GM23248 (cell line): ENCODE data around the gene NFIC. TPM values are rescaled to one million over a fixed set of nuclear protein-coding genes. Genes with fewer than 3 reads are reported as not detected.

Experiments used
- DNase-seq: peaks from one replicate; pipeline ENCODE4 v3.0.0-alpha.2; 2015
- H2AFZ ChIP-seq: fragments of 200-600 bp; sonication (generic); 2 replicates; pipeline ENCODE4 v1.6.1; 2016; ENCODE audit warnings: antibody characterized with exemption
- H3F3A ChIP-seq: fragments of 200-600 bp; sonication (generic); 2 replicates; pipeline ENCODE4 v1.6.1; 2016; ENCODE audit warnings: mild to moderate bottlenecking, antibody characterized with exemption, mixed run types; ENCODE audit not compliant: insufficient read depth
- H3K27ac ChIP-seq: fragments of 200-600 bp; sonication (generic); 2 replicates; pipeline ENCODE4 v1.5.1; 2016; ENCODE audit warnings: mild to moderate bottlenecking
- H3K27me3 ChIP-seq: fragments of 200-600 bp; sonication (generic); replicated peaks from 2 replicates; pipeline ENCODE4 v1.6.1; 2016; ENCODE audit warnings: mild to moderate bottlenecking; ENCODE audit not compliant: insufficient read depth
- H3K36me3 ChIP-seq: fragments of 200-600 bp; sonication (generic); 2 replicates; pipeline ENCODE4 v1.6.1; 2016; ENCODE audit warnings: low read depth, mild to moderate bottlenecking
- H3K4me1 ChIP-seq: fragments of 200-600 bp; sonication (generic); 2 replicates; pipeline ENCODE4 v1.6.1; 2016; ENCODE audit warnings: mild to moderate bottlenecking; ENCODE audit not compliant: insufficient read depth
- H3K4me2 ChIP-seq: fragments of 200-600 bp; sonication (generic); one replicate; pipeline ENCODE4 v1.6.1; 2016; ENCODE audit warnings: mild to moderate bottlenecking; ENCODE audit not compliant: unreplicated experiment
- H3K4me3 ChIP-seq: fragments of 200-600 bp; sonication (generic); 2 replicates; pipeline ENCODE4 v1.5.1; 2016; ENCODE audit warnings: mild to moderate bottlenecking
- H3K79me2 ChIP-seq: fragments of 200-600 bp; sonication (generic); 2 replicates; pipeline ENCODE4 v1.6.1; 2016; ENCODE audit warnings: mild to moderate bottlenecking; ENCODE audit not compliant: insufficient read depth
- H3K9ac ChIP-seq: fragments of 200-600 bp; sonication (generic); 2 replicates; pipeline ENCODE4 v1.6.1; 2016; ENCODE audit warnings: mild to moderate bottlenecking
- H3K9me2 ChIP-seq: fragments of 200-600 bp; sonication (generic); 2 replicates; pipeline ENCODE4 v1.6.1; 2016; ENCODE audit warnings: mixed run types, mild to moderate bottlenecking, moderate library complexity; ENCODE audit not compliant: insufficient read depth
- H3K9me3 ChIP-seq: fragments of 200-600 bp; sonication (generic); one replicate; pipeline ENCODE4 v1.6.1; 2017; ENCODE audit warnings: low read depth
- H4K20me1 ChIP-seq: fragments of 200-600 bp; sonication (generic); 2 replicates; pipeline ENCODE4 v1.6.0; 2016; ENCODE audit not compliant: insufficient read depth
- EZH2 ChIP-seq: fragments of 200-600 bp; sonication (generic); IDR thresholded peaks from 2 replicates; pipeline ENCODE4 v1.6.1; 2018; ENCODE audit warnings: antibody characterized with exemption, mild to moderate bottlenecking; ENCODE audit not compliant: insufficient read depth, poor library complexity, severe bottlenecking
- EZH2phosphoT487 ChIP-seq: fragments of 200-600 bp; sonication (generic); IDR thresholded peaks from 2 replicates; pipeline ENCODE4 v1.6.1; 2018; ENCODE audit warnings: antibody characterized with exemption, moderate library complexity, mild to moderate bottlenecking, low read depth; ENCODE audit not compliant: insufficient read depth
- WGBS, 2 experiments: methylation state at CpG; one replicate each; pipeline ENCODE4 v1.1.6; 2015 to 2017; ENCODE audit warnings: low lambda C conversion rate in 2 of 2, low coverage in 1 of 2; ENCODE audit errors: missing lambda C conversion rate in 2 of 2; 5-methylcytosine and 5-hydroxymethylcytosine counted together
- in situ Hi-C: fragments of 300-500 bp; cut with MboI; formaldehyde crosslinking; loops from 2 replicates; pipeline ENCODE4 v1.15.0; 2020
- polyA plus RNA-seq: library from polyadenylated mRNA; unstranded; fragments of >200 nt; fragmentation: Nextera tagmentation; extraction: Ambion mirVana; gene quantifications from 2 replicates; pipeline ENCODE4 v1.2.1, GENCODE V29; 2016
- total RNA-seq: library from RNA; depleted of rRNA; stranded (reverse); fragments of >200 nt; shearing (Covaris generic); gene quantifications from 2 replicates; pipeline ENCODE4 v1.2.3, GENCODE V29; 2014

Gene NFIC
- total and polyA plus RNA-seq, 2 experiments from 2014 or later, result 50.4 to 108 TPM

DNA sequence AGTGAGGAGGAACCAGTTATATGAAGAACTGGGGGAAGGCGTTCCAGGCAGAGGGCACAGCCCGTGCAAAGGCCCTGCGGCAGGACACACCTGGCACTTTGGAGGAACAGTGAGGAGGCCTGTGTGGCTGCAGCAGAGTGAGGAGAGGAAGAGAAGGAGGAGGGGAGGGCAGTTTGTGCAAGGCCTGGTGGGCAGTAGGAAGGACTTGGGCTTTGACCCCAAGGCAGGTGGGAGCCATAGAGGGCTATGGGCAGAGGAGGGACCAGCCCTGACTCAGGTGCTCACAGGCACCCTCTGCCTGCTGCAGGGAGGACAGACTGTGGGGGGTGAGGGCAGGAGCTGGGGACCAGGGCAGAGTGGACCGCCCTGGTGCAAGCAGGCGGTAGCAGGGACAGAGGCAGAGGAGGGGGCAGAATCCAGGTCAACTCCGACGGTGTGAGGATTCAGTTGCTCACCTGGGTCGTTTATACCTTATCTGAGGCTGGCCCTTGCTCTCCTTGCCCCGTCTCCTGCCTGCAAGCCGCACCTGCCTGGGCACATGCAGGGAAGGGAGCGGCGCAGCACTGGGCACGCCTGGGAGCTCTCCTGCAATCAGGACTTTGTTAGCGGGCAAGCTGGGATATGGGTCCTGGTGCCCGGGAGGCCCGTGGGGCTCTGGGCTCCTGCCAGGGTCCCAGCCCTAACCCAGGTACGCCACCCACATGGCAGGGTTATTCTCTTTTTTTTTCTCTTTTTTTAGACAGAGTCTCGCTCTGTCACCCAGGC, 34.8 kb downstream of the NFIC start:
- peaks cover 6% of the 10 kb centered on the region for H3F3A ChIP-seq
- no peak overlapping the region for H3K27ac ChIP-seq
- H3K4me2 ChIP-seq, result no peak overlapping the region
- DNase-seq, result no peak
- TF ChIP-seq EZH2, result no peak
- no peak for TF ChIP-seq EZH2phosphoT487
- H3K36me3 ChIP-seq, result no peaks in the 10 kb centered on the region
- in situ Hi-C loops, result no loop called here
- no peaks in the 10 kb centered on the region for H3K27me3 ChIP-seq
- no peak overlapping the region for H2AFZ ChIP-seq
- peaks cover 36% of the 10 kb centered on the region for H3K4me1 ChIP-seq
- no peaks in the 10 kb centered on the region for H4K20me1 ChIP-seq
- H3K9me2 ChIP-seq, result no peaks in the 10 kb centered on the region
- no peaks in the 10 kb centered on the region for H3K9me3 ChIP-seq
- H3K4me3 ChIP-seq, result no peak overlapping the region
- peaks cover 89% of the 10 kb centered on the region for H3K79me2 ChIP-seq
- H3K9ac ChIP-seq, result no peak overlapping the region
- WGBS, 2 experiments, result 87% methylated on average over 18 of the region's 18 CpGs

DNA sequence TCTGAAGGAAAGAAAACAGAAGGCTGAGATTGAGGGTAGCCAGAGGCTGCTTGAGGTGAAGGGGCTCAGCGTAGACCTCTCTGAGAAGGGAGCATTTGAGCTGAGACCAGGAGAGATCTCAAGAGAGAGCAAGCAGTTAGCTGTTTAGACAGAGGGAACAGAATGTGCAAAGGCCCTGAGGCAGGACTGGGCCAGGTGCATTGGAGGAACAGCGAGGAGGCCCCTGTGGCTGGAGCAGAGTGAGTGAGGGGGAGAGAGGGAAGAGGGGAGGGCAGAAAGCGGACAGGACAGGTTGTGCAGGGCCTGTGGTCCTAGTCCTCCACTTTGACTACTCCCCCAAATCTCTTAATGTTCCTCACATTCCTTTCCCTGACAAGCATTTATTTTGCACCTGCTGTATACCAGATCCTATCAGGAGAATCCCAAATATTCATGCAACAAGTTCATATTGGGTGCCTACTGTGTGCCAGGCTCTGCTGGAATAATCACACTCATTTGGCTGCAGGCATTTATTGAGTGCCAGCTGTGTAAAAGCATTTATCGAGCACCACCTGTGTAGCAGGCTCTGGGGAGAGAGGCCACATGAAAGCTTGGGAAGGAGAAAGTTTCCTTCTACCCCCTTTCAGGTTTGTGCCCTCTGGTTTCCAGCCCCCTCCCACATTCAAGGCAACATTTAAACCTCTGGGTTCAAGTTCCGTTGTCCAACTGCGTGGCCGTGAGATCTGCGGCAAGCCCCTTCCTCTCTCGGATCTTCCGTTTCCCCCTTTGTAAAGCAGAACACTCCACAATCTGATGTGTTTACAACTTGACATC, 36.5 kb downstream of the NFIC start:
- Histone ChIP-seq H3K9me2 (no peaks in the 10 kb centered on the region), H3K9ac (peak overlapping the region; percentile 98), H2AFZ (no peak overlapping the region), H3K27ac (peak overlapping the region; percentile 97), H3K4me2 (peak overlapping the region; percentile 36), H3K4me3 (peak overlapping the region; percentile 65), H3K79me2 (peaks cover 89% of the 10 kb centered on the region), H3F3A (peaks cover 6% of the 10 kb centered on the region), H3K27me3 (no peaks in the 10 kb centered on the region), H3K36me3 (no peaks in the 10 kb centered on the region), H3K9me3 (no peaks in the 10 kb centered on the region), H3K4me1 (peaks cover 26% of the 10 kb centered on the region), H4K20me1 (no peaks in the 10 kb centered on the region)
- DNase-seq, result no peak
- WGBS, 2 experiments, result 91% methylated on average over 10 of the region's 10 CpGs
- in situ Hi-C loops, result no loop called here
- TF ChIP-seq EZH2phosphoT487 (no peak), EZH2 (no peak)

DNA sequence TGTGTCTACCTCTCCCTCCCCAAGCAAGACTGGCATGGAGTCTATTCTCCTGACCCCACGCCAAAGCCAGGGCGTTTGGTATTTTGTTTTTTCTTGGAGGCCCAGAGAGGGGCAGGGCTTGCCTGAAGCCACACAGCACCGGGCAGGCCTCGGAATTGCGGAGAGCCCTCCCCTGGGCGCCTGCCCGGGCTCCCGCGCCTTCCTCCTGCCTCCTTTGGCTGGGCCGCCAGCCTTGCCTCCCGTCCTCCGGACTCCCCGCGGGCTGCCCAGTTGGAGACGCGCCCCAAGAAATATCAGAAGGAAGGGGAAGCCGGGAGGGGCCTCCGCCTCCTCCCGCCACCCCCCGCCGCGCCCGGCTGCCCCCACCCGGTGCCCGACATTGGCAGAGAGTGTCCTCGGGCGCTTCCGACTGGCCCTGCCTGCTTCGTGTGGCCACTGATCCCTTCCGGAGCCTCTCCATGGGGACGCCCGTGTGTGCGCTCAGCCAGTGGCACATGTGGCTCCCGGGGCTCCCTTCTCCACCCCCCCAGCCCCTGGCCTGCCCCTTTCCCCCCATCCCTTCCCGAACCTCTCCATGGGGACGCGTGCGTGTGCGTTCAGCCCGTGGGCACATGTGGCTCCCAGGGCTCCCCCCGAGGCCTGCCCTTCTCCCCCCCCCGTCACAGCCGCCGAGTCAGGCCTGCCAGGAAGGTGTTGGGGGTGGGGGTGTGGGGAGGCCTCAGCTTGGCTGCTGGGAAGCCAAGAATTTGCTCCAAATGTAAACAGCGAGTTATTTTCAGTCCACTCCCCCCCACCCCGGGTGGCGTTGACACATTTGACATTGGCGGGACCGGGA, 37.3 kb downstream of the NFIC start:
- Histone ChIP-seq H3K9ac (peak overlapping the region; percentile 98), H3K36me3 (no peaks in the 10 kb centered on the region), H3K27me3 (no peaks in the 10 kb centered on the region), H3K9me3 (no peaks in the 10 kb centered on the region), H3K9me2 (no peaks in the 10 kb centered on the region), H3K4me1 (peaks cover 19% of the 10 kb centered on the region), H3K27ac (peak overlapping the region; percentile 97), H2AFZ (no peak overlapping the region), H4K20me1 (no peaks in the 10 kb centered on the region), H3K79me2 (peaks cover 89% of the 10 kb centered on the region), H3K4me2 (peak overlapping the region; percentile 36), H3F3A (peaks cover 10% of the 10 kb centered on the region), H3K4me3 (peak overlapping the region; percentile 65)
- DNase-seq, result peak; percentile 97
- TF ChIP-seq EZH2phosphoT487 (no peak), EZH2 (no peak)
- in situ Hi-C loops, result no loop called here
- 1 to 7% methylated on average over 23 to 47 of the region's 49 CpGs for WGBS, 2 experiments
